HepG2 (cell line): ENCODE data around the gene THRA. TPM values are rescaled to one million over a fixed set of nuclear protein-coding genes. Genes with fewer than 3 reads are reported as not detected.

ENCODE experiments used
- CENPT ChIP-seq: sonication (generic); formaldehyde crosslinking; IDR thresholded peaks from 2 replicates; pipeline ENCODE4 v1.8.0; 2022; ENCODE audit warnings: low read depth, mild to moderate bottlenecking, moderate library complexity, missing genetic modification reagents
- CREB1 ChIP-seq, 2 experiments: fragments of 450-650 bp in 1 of 2; IDR thresholded peaks; 2 replicates each; pipeline ENCODE4 v1.6.1; 2016 to 2017; ENCODE audit warnings: control low read depth in 1 of 2, mild to moderate bottlenecking in 1 of 2, missing compliant biosample characterization in 1 of 2, missing genetic modification characterization in 1 of 2
- ESRRA ChIP-seq: sonication (generic); formaldehyde crosslinking; IDR thresholded peaks from 2 replicates; pipeline ENCODE4 v1.5.1; 2020; ENCODE audit warnings: mild to moderate bottlenecking, low read depth, missing genetic modification reagents
- HOXA9 ChIP-seq: sonication (generic); formaldehyde crosslinking; IDR thresholded peaks from 2 replicates; pipeline ENCODE4 v1.8.1; 2022; ENCODE audit warnings: missing genetic modification reagents, mild to moderate bottlenecking, moderate library complexity, borderline replicate concordance
- MEIS1 ChIP-seq: sonication (generic); formaldehyde crosslinking; IDR thresholded peaks from 2 replicates; pipeline ENCODE4 v1.9.0; 2021; ENCODE audit warnings: mild to moderate bottlenecking, missing genetic modification reagents, moderate library complexity, borderline replicate concordance
- MZF1 ChIP-seq: sonication (generic); formaldehyde crosslinking; IDR thresholded peaks from 2 replicates; pipeline ENCODE4 v1.8.1; 2023; ENCODE audit warnings: mild to moderate bottlenecking, missing genetic modification reagents, borderline replicate concordance
- NAIF1 ChIP-seq: sonication (generic); formaldehyde crosslinking; IDR thresholded peaks from 2 replicates; pipeline ENCODE4 v1.5.0; 2020; ENCODE audit warnings: mild to moderate bottlenecking, missing genetic modification reagents, borderline replicate concordance
- NFATC3 ChIP-seq: sonication (generic); formaldehyde crosslinking; IDR thresholded peaks from 2 replicates; pipeline ENCODE4 v1.5.1; 2020; ENCODE audit warnings: mild to moderate bottlenecking, missing genetic modification reagents
- PHF21A ChIP-seq: sonication (generic); formaldehyde crosslinking; IDR thresholded peaks from 2 replicates; pipeline ENCODE4 v1.5.0; 2020; ENCODE audit warnings: mild to moderate bottlenecking, missing genetic modification reagents
- SUZ12 ChIP-seq: fragments of 150-350 bp; IDR thresholded peaks from 2 replicates; pipeline ENCODE4 v1.6.1; 2014; ENCODE audit warnings: low read depth, low read length
- TBX3 ChIP-seq: fragments of 450-650 bp; IDR thresholded peaks from 2 replicates; pipeline ENCODE4 v1.6.1; 2017; ENCODE audit warnings: antibody characterized with exemption, mild to moderate bottlenecking, inconsistent platforms, borderline replicate concordance
- TGIF2 ChIP-seq: IDR thresholded peaks from 2 replicates; pipeline ENCODE4 v1.6.1; 2016; ENCODE audit warnings: control low read depth, missing compliant biosample characterization
- ZMYM3 ChIP-seq: sonication (generic); formaldehyde crosslinking; IDR thresholded peaks from 2 replicates; pipeline ENCODE4 v1.5.1; 2020; ENCODE audit warnings: mild to moderate bottlenecking, missing genetic modification reagents
- ZNF160 ChIP-seq: sonication (generic); formaldehyde crosslinking; IDR thresholded peaks from 2 replicates; pipeline ENCODE4 v1.8.0; 2022; ENCODE audit warnings: mild to moderate bottlenecking, inconsistent platforms, missing genetic modification reagents
- polyA plus RNA-seq, 8 experiments: library from polyadenylated mRNA; depleted of rRNA in 3 of 8; stranded (reverse) in 7 of 8; unstranded in 1 of 8; fragments of >200 nt; fragmentation: Illumina TruSeq in 4 of 8; extraction: Trizol in 4 of 8; gene quantifications; 2 replicates each; pipeline versions ENCODE4 v1.2.1 to v1.2.3, GENCODE V29; 2011 to 2016; ENCODE audit warnings: low read depth in 4 of 8, missing spikeins in 1 of 8, mixed read lengths in 1 of 8; ENCODE audit not compliant: insufficient read depth in 1 of 8
- total RNA-seq, 5 experiments: library from RNA; depleted of rRNA; stranded (reverse); fragments of >200 nt; fragmentation: Illumina TruSeq; extraction: Trizol; gene quantifications; 2 replicates each; pipeline ENCODE4 v1.2.3, GENCODE V29; 2016; ENCODE audit warnings: low read depth in 1 of 5
- TF ChIP-seq, protein P1 (sequence below): sonication (generic); formaldehyde crosslinking; IDR thresholded peaks from 2 replicates; pipeline ENCODE4 v1.8.0; 2022; ENCODE audit warnings: low read depth, missing genetic modification reagents
- TF ChIP-seq, protein P2 (sequence below), 2 experiments: IDR thresholded peaks; 2 replicates each; pipeline ENCODE4 v1.6.1; 2011 to 2012; ENCODE audit warnings: low read length in 2 of 2, borderline replicate concordance in 1 of 2, low read depth in 1 of 2, mild to moderate bottlenecking in 1 of 2, moderate library complexity in 1 of 2
- TF ChIP-seq, protein P3 (sequence below): sonication (generic); formaldehyde crosslinking; IDR thresholded peaks from 2 replicates; pipeline ENCODE4 v1.4.0; 2020; ENCODE audit warnings: mild to moderate bottlenecking, missing genetic modification reagents
- TF ChIP-seq, protein P4 (sequence below): sonication (generic); formaldehyde crosslinking; IDR thresholded peaks from 2 replicates; pipeline ENCODE4 v1.4.0; 2020; ENCODE audit warnings: mild to moderate bottlenecking, low read depth, missing genetic modification reagents

The THRA gene
- total and polyA plus RNA-seq, 2 of the 13 experiments (the other 11 are each of a cell fraction or from before 2014, with no cell fraction given): 8.0 to 9.9 TPM

DNA sequence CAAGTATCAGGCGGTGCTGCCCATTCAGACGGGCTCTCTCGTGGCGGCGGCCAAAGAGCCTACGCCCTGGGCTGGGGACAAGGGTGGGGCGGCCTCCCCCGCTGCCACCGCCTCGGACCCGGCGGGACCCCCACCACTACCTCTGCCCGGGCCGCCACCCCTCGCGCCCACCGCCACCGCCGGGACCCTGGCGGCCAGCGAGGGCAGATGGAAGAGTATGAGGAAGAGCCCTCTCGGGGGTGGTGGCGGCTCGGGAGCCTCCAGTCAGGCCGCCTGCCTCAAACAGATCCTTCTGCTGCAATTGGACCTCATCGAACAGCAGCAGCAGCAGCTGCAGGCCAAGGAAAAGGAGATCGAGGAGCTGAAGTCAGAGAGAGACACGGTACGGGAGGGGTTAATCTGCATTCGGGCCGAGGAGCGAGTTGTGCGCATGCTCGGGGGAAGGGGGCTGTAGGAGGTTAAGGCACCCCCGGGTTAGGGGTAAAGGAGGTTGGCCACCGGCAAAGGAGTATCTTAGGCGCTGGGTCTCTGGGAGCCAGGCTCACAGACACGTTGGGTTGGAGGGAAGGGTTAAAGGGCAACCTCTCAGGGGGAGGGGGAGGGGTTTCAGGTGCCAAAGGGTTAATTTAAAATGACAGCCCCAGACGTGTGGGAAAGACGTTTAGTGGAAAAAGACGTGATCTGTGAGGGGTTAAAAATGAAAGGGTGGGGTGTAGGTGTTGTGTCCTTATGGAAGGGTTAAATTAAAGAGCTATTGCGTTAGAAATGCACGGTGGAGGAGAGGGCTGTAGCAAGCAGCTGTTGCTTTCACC is 60.4 kb downstream of the THRA start (continued):
- TF ChIP-seq, protein P1, sequence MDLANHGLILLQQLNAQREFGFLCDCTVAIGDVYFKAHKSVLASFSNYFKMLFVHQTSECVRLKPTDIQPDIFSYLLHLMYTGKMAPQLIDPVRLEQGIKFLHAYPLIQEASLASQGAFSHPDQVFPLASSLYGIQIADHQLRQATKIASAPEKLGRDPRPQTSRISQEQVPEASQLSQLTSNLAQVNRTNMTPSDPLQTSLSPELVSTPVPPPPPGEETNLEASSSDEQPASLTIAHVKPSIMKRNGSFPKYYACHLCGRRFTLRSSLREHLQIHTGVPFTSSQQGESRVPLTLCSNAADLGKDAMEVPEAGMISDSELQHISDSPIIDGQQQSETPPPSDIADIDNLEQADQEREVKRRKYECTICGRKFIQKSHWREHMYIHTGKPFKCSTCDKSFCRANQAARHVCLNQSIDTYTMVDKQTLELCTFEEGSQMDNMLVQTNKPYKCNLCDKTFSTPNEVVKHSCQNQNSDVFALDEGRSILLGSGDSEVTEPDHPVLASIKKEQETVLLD: no peak; the same call in 1 of the 2 replicates
- TF ChIP-seq ZNF160 (CRISPR knock-in tag): no peak
- no peak for TF ChIP-seq NAIF1 (CRISPR knock-in tag)
- TF ChIP-seq NFATC3 (CRISPR knock-in tag): no peak
- TF ChIP-seq MZF1 (CRISPR knock-in tag): no peak; the same call in 1 of the 2 replicates
- TF ChIP-seq, protein P2, sequence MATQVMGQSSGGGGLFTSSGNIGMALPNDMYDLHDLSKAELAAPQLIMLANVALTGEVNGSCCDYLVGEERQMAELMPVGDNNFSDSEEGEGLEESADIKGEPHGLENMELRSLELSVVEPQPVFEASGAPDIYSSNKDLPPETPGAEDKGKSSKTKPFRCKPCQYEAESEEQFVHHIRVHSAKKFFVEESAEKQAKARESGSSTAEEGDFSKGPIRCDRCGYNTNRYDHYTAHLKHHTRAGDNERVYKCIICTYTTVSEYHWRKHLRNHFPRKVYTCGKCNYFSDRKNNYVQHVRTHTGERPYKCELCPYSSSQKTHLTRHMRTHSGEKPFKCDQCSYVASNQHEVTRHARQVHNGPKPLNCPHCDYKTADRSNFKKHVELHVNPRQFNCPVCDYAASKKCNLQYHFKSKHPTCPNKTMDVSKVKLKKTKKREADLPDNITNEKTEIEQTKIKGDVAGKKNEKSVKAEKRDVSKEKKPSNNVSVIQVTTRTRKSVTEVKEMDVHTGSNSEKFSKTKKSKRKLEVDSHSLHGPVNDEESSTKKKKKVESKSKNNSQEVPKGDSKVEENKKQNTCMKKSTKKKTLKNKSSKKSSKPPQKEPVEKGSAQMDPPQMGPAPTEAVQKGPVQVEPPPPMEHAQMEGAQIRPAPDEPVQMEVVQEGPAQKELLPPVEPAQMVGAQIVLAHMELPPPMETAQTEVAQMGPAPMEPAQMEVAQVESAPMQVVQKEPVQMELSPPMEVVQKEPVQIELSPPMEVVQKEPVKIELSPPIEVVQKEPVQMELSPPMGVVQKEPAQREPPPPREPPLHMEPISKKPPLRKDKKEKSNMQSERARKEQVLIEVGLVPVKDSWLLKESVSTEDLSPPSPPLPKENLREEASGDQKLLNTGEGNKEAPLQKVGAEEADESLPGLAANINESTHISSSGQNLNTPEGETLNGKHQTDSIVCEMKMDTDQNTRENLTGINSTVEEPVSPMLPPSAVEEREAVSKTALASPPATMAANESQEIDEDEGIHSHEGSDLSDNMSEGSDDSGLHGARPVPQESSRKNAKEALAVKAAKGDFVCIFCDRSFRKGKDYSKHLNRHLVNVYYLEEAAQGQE (IDR thresholded peaks at IDR 0.05; ENCODE audit: borderline replicate concordance in 1 of 2, low read depth in 1 of 2, low read length in 2 of 2): 0 out of 4 replicates have a peak, but pooled peaks of 1 of the 2 experiments have one; percentile 14
- TF ChIP-seq TGIF2: peak; percentile 85; the same call in 1 of the 2 replicates
- TF ChIP-seq MEIS1: no peak; the same call in 1 of the 2 replicates
- no peak; the same call in 1 of the 2 replicates for TF ChIP-seq HOXA9 (CRISPR knock-in tag)
- TF ChIP-seq, protein P3, sequence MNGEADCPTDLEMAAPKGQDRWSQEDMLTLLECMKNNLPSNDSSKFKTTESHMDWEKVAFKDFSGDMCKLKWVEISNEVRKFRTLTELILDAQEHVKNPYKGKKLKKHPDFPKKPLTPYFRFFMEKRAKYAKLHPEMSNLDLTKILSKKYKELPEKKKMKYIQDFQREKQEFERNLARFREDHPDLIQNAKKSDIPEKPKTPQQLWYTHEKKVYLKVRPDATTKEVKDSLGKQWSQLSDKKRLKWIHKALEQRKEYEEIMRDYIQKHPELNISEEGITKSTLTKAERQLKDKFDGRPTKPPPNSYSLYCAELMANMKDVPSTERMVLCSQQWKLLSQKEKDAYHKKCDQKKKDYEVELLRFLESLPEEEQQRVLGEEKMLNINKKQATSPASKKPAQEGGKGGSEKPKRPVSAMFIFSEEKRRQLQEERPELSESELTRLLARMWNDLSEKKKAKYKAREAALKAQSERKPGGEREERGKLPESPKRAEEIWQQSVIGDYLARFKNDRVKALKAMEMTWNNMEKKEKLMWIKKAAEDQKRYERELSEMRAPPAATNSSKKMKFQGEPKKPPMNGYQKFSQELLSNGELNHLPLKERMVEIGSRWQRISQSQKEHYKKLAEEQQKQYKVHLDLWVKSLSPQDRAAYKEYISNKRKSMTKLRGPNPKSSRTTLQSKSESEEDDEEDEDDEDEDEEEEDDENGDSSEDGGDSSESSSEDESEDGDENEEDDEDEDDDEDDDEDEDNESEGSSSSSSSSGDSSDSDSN (CRISPR knock-in tag): no peak
- peak; percentile 51; the same call in 1 of the 2 replicates for TF ChIP-seq TBX3
- no peak for TF ChIP-seq ESRRA (CRISPR knock-in tag)
- TF ChIP-seq CREB1 (IDR thresholded peaks at IDR 0.05): peak; percentile 12; the same call in 1 of the 2 replicates
- TF ChIP-seq CREB1 (CRISPR knock-in tag; IDR thresholded peaks at IDR 0.05): peak; percentile 59
- TF ChIP-seq PHF21A (CRISPR knock-in tag): no peak
- TF ChIP-seq, protein P4, sequence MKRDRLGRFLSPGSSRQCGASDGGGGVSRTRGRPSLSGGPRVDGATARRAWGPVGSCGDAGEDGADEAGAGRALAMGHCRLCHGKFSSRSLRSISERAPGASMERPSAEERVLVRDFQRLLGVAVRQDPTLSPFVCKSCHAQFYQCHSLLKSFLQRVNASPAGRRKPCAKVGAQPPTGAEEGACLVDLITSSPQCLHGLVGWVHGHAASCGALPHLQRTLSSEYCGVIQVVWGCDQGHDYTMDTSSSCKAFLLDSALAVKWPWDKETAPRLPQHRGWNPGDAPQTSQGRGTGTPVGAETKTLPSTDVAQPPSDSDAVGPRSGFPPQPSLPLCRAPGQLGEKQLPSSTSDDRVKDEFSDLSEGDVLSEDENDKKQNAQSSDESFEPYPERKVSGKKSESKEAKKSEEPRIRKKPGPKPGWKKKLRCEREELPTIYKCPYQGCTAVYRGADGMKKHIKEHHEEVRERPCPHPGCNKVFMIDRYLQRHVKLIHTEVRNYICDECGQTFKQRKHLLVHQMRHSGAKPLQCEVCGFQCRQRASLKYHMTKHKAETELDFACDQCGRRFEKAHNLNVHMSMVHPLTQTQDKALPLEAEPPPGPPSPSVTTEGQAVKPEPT: no peak; the same call in 1 of the 2 replicates
- no peak for TF ChIP-seq SUZ12
- TF ChIP-seq CENPT (CRISPR knock-in tag): no peak; the same call in 1 of the 2 replicates
- peak; percentile 47; the same call in 1 of the 2 replicates for TF ChIP-seq ZMYM3
